Measurements from ENCODE around the gene CST5. TPM values are rescaled to one million over a fixed set of nuclear protein-coding genes. Genes with fewer than 3 reads are reported as not detected.
A peak's percentile ranks its signal among the peaks of the same experiment; 100 is the strongest.

The CST5 gene
- polyA plus RNA-seq, 3 donors: not detected

DNA sequence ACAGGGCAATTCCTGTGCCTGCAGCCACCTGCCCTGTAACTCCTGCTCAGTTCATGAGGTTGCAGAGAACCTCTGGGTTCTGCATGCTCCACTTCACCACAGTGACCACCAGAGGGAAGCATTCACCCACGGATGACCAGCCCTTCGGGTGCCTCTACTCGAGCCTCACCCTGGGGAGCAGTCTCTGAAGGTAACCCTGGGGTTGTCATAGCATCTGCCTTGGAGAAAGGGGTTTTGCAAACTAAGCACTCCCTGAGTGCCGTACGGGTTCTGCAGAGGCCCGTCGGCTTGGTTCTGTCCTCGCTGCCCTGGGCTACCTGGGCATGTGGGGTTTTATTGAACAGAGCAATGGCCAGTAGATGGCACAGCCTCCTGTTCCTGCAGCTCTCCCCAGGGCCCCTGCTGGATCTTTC lies 10.2 kb upstream of the CST5 start:
- Mint-ChIP-seq H3K36me3 (no peaks in the 10 kb centered on the region), H3K27me3 (ENCODE audit: low read depth in 3 of 3) (peaks cover 2 to 3% (median 2%) of the 10 kb centered on the region in 3 donors), H3K4me3 (no peak overlapping the region), H3K9me3 (peaks cover 0 to 1% (median 0%) of the 10 kb centered on the region in 7 donors), H3K27ac (no peak overlapping the region), H3K4me1 (no peaks in the 10 kb centered on the region)
- Histone ChIP-seq H3K27me3 (ENCODE audit: control insufficient read depth in 2 of 2, insufficient read depth in 2 of 2, low read length in 2 of 2) (peaks cover 0 to 2% of the 10 kb centered on the region in 2 donors), H3K27ac (ENCODE audit: low read depth in 1 of 2, low read length in 2 of 2) (no peak overlapping the region), H3K4me2 (replicated peaks; ENCODE audit: extremely low read depth, low read length, poor library complexity, severe bottlenecking) (no peak overlapping the region), H3K9ac (ENCODE audit: insufficient read depth, low read length, poor library complexity, severe bottlenecking) (no peak overlapping the region), H4K20me1 (ENCODE audit: insufficient read depth, low read length) (no peaks in the 10 kb centered on the region), H2AFZ (ENCODE audit: insufficient read depth, low read depth, low read length, poor library complexity, severe bottlenecking) (no peak overlapping the region), H3K4me3 (replicated peaks in 1 of 3; ENCODE audit: low read depth in 2 of 3, low read length in 3 of 3) (no peak overlapping the region), H3K36me3 (replicated peaks in 1 of 2; ENCODE audit: control insufficient read depth in 1 of 2, insufficient read depth in 2 of 2, low read length in 2 of 2) (no peaks in the 10 kb centered on the region), H3K4me1 (ENCODE audit: control insufficient read depth in 1 of 2, insufficient read depth in 2 of 2, low read length in 2 of 2) (no peaks in the 10 kb centered on the region), H3K79me2 (ENCODE audit: insufficient read depth, low read length) (no peaks in the 10 kb centered on the region), H3K9me3 (replicated peaks in 1 of 2; ENCODE audit: control insufficient read depth in 1 of 2, insufficient read depth in 1 of 2, low read length in 2 of 2) (no peaks in the 10 kb centered on the region)
- intact Hi-C loops (cut with micrococcal nuclease): loop anchor here in 1 of 2 donors (10.0 kb wide), 1 partner anchor 1025 kb away; no protein-coding TSS in a partner anchor
- TF ChIP-seq, protein P1, sequence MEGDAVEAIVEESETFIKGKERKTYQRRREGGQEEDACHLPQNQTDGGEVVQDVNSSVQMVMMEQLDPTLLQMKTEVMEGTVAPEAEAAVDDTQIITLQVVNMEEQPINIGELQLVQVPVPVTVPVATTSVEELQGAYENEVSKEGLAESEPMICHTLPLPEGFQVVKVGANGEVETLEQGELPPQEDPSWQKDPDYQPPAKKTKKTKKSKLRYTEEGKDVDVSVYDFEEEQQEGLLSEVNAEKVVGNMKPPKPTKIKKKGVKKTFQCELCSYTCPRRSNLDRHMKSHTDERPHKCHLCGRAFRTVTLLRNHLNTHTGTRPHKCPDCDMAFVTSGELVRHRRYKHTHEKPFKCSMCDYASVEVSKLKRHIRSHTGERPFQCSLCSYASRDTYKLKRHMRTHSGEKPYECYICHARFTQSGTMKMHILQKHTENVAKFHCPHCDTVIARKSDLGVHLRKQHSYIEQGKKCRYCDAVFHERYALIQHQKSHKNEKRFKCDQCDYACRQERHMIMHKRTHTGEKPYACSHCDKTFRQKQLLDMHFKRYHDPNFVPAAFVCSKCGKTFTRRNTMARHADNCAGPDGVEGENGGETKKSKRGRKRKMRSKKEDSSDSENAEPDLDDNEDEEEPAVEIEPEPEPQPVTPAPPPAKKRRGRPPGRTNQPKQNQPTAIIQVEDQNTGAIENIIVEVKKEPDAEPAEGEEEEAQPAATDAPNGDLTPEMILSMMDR (IDR thresholded peaks at IDR 0.05): peak; percentile 72
- WGBS (ENCODE audit: insufficient coverage): 64% methylated on average over 5 of the region's 8 CpGs
- DNase-seq: peak in 1 of 3 donors; percentile 23

DNA sequence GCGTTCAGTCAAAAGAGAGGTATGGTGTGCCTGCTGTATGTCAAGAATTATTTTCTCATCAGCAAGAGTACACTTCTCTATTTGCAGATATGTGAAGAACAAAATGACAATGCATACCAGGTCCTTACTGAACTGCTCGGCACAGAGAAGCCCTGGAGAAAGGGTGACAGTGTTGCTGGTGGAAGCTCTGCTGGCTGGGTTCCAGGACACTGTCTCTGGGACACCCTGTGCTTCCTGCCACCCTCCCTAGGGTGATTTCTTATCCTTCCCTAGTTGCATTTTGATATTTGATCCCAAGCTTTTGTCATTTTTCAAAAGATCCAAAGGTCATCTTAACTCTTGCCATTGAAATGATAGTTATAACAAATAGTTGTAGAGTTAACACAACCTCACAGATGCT lies 8.3 kb upstream of the CST5 start:
- Mint-ChIP-seq H3K36me3 (no peaks in the 10 kb centered on the region), H3K4me3 (no peak overlapping the region), H3K27ac (no peak overlapping the region), H3K27me3 (ENCODE audit: low read depth in 3 of 3) (peaks cover 1 to 3% (median 2%) of the 10 kb centered on the region in 3 donors), H3K9me3 (no peaks in the 10 kb centered on the region), H3K4me1 (no peaks in the 10 kb centered on the region)
- Histone ChIP-seq H2AFZ (ENCODE audit: insufficient read depth, low read depth, low read length, poor library complexity, severe bottlenecking) (no peak overlapping the region), H3K36me3 (replicated peaks in 1 of 2; ENCODE audit: control insufficient read depth in 1 of 2, insufficient read depth in 2 of 2, low read length in 2 of 2) (no peaks in the 10 kb centered on the region), H3K79me2 (ENCODE audit: insufficient read depth, low read length) (no peaks in the 10 kb centered on the region), H3K4me1 (ENCODE audit: control insufficient read depth in 1 of 2, insufficient read depth in 2 of 2, low read length in 2 of 2) (no peaks in the 10 kb centered on the region), H3K4me3 (replicated peaks in 1 of 3; ENCODE audit: low read depth in 2 of 3, low read length in 3 of 3) (no peak overlapping the region), H3K27me3 (ENCODE audit: control insufficient read depth in 2 of 2, insufficient read depth in 2 of 2, low read length in 2 of 2) (no peaks in the 10 kb centered on the region), H3K9me3 (replicated peaks in 1 of 2; ENCODE audit: control insufficient read depth in 1 of 2, insufficient read depth in 1 of 2, low read length in 2 of 2) (no peaks in the 10 kb centered on the region), H3K27ac (ENCODE audit: low read depth in 1 of 2, low read length in 2 of 2) (no peak overlapping the region), H3K4me2 (replicated peaks; ENCODE audit: extremely low read depth, low read length, poor library complexity, severe bottlenecking) (no peak overlapping the region), H3K9ac (ENCODE audit: insufficient read depth, low read length, poor library complexity, severe bottlenecking) (no peak overlapping the region), H4K20me1 (ENCODE audit: insufficient read depth, low read length) (no peaks in the 10 kb centered on the region)
- intact Hi-C loops (cut with micrococcal nuclease): no loop called here
- WGBS (ENCODE audit: insufficient coverage): no CpG with 5 or more reads among the region's 2 CpGs
- DNase-seq: no peak
- TF ChIP-seq, protein P1 (IDR thresholded peaks at IDR 0.05): no peak
